Breast epithelium (tissue), 4 donors: ENCODE data around the gene PLA2G12A. TPM values are rescaled to one million over a fixed set of nuclear protein-coding genes. Genes with fewer than 3 reads are reported as not detected.

Source experiments
- DNase-seq, 2 donors: peaks; one replicate each; pipeline ENCODE4 v3.0.0-alpha.2; 2019; ENCODE audit warnings: low spot score in 2 of 2
- H3K27ac ChIP-seq, 2 donors: fragments of 200-600 bp; sonication (generic) in 1 of 2; one replicate each; pipeline ENCODE4 v1.5.1; 2016 to 2019; ENCODE audit warnings: mild to moderate bottlenecking in 1 of 2
- H3K27me3 ChIP-seq, 2 donors: fragments of 200-600 bp; sonication (generic) in 1 of 2; one replicate each; pipeline versions ENCODE4 v1.5.1 to v1.6.0; 2017 to 2019; ENCODE audit warnings: control low read depth in 1 of 2, mild to moderate bottlenecking in 1 of 2
- H3K36me3 ChIP-seq: fragments of 200-600 bp; one replicate; pipeline ENCODE4 v1.5.1; 2019
- H3K4me1 ChIP-seq, 2 donors: fragments of 200-600 bp; sonication (generic); one replicate each; pipeline ENCODE4 v1.5.1; 2016 to 2019; ENCODE audit warnings: control low read depth in 1 of 2
- H3K4me3 ChIP-seq, 3 donors: fragments of 200-600 bp; sonication (generic); 1 replicate in 2 of 3; 2 replicates in 1 of 3; pipeline ENCODE4 v1.5.1; 2016 to 2019; ENCODE audit warnings: mild to moderate bottlenecking in 3 of 3, moderate library complexity in 2 of 3
- H3K9me3 ChIP-seq, 2 donors: fragments of 200-600 bp; sonication (generic) in 1 of 2; one replicate each; pipeline ENCODE4 v1.5.1; 2016 to 2019; ENCODE audit warnings: control low read depth in 1 of 2
- POLR2A ChIP-seq: fragments of 450-650 bp; IDR thresholded peaks from one replicate; pipeline ENCODE4 v1.6.1; 2016; ENCODE audit warnings: antibody characterized with exemption, mild to moderate bottlenecking, moderate library complexity
- POLR2AphosphoS5 ChIP-seq, 3 donors: sonication (generic); formaldehyde crosslinking; IDR thresholded peaks; one replicate each; pipeline ENCODE4 v1.6.1; 2017; ENCODE audit warnings: antibody characterized with exemption in 3 of 3
- intact Hi-C: fragments of 100-400 bp; cut with DNase I; formaldehyde crosslinking; loops from one replicate; pipeline ENCODE4 v1.15.1; 2023; ENCODE audit warnings: low total_unique reads
- total RNA-seq, 3 donors: library from RNA; depleted of rRNA; stranded (reverse); fragments of >200 nt; gene quantifications; one replicate each; pipeline ENCODE4 v1.1.0, GENCODE V29; 2016
- TF ChIP-seq, protein P1 (sequence below), 3 donors: fragments of 450-650 bp; IDR thresholded peaks; one replicate each; pipeline ENCODE4 v1.5.1; 2016 to 2017; ENCODE audit warnings: antibody characterized with exemption in 3 of 3, mild to moderate bottlenecking in 3 of 3, moderate library complexity in 3 of 3

PLA2G12A gene
- total RNA-seq, 3 donors from 2014 or later = 23.3 to 24.6 (median 23.7) TPM

DNA sequence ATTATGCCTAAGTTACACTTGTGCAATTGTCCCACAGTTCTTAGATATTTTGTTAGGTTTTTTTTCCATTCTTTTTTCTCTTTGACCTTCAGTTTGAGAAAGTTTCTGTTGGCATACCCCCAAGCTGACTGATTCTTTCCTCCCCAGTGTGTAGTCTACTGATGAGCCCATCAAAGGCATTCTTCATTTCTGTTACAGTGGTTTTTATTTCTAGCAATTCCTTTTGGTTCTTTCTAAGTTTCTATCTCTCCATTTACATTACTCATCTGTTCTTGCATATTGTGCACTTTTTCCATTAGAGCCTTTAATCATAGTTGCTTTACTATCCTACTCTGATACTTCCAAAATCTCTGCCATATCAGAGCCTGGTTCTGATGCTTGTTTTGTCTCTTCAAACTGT lies 58.5 kb downstream of the PLA2G12A start:
- DNase-seq = no peak
- TF ChIP-seq, protein P1, sequence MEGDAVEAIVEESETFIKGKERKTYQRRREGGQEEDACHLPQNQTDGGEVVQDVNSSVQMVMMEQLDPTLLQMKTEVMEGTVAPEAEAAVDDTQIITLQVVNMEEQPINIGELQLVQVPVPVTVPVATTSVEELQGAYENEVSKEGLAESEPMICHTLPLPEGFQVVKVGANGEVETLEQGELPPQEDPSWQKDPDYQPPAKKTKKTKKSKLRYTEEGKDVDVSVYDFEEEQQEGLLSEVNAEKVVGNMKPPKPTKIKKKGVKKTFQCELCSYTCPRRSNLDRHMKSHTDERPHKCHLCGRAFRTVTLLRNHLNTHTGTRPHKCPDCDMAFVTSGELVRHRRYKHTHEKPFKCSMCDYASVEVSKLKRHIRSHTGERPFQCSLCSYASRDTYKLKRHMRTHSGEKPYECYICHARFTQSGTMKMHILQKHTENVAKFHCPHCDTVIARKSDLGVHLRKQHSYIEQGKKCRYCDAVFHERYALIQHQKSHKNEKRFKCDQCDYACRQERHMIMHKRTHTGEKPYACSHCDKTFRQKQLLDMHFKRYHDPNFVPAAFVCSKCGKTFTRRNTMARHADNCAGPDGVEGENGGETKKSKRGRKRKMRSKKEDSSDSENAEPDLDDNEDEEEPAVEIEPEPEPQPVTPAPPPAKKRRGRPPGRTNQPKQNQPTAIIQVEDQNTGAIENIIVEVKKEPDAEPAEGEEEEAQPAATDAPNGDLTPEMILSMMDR (IDR thresholded peaks at IDR 0.05) = no peak
- TF ChIP-seq POLR2A (no peak), POLR2AphosphoS5 (IDR thresholded peaks at IDR 0.05) (no peak)
- H3K9me3 ChIP-seq = no peaks in the 10 kb centered on the region
- no peaks in the 10 kb centered on the region for H3K36me3 ChIP-seq
- H3K27me3 ChIP-seq = no peaks in the 10 kb centered on the region
- no peak overlapping the region for H3K4me3 ChIP-seq
- H3K27ac ChIP-seq = no peak overlapping the region
- intact Hi-C loops = no loop called here
- no peaks in the 10 kb centered on the region for H3K4me1 ChIP-seq

DNA sequence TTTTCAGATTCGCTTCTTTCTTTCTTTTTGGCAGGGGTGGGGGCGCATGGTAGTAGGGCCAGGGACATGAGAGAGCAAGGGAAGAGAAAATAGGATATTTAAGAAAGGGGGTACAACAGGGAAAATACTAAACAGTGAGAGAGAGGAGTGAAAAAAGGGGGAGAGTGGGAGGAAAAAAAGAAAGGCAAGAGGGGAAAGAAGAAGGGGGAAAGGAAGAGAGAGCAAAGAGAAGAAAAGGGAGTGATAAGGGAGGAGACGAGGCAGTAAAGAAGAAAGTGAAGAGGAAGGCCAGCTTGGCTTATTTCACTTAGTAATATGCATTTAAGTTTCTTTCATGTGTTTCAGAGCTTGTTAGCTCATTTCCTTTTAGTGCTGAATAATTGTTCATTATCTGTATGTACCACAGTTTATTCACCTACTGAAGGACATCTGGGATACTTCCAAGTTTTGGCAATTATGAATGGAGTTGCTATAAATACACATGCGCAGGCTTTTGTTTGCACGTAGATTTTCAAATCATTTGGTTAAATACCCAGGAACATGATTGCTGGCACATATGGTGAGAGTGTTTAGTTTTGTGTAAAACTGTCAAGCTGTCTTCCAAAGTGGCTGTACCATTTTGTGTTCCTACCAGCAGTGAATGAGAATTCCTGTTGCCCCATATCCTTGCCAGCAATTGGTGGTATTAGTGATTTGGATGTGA lies 63.9 kb downstream of the PLA2G12A start:
- no peaks in the 10 kb centered on the region for H3K27me3 ChIP-seq

DNA sequence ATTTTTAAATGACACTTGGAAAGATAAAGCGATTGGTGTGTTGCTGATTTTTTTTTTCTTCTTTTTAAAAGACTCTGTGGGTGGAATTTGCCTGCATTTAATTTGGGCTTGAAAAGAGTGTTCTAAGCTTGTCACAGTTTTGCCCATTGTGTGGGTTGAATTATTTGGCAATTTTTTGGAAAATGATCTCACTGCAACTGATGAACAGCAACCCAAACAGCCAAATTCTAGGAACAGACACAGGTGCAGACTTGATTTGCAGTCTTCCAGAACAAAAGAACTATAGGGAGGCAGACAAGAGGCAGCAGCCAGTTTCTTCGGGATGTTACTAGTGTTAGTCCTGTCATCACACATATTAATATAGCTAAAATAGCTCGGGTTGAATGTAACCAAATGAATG lies 67.1 kb downstream of the PLA2G12A start:
- DNase-seq = no peak
- Histone ChIP-seq H3K9me3 (no peaks in the 10 kb centered on the region), H3K4me1 (no peaks in the 10 kb centered on the region), H3K27ac (no peak overlapping the region), H3K4me3 (no peak overlapping the region), H3K36me3 (no peaks in the 10 kb centered on the region), H3K27me3 (no peaks in the 10 kb centered on the region)
- intact Hi-C loops = no loop called here
- TF ChIP-seq, protein P1 (IDR thresholded peaks at IDR 0.05) = no peak
- TF ChIP-seq POLR2AphosphoS5 (IDR thresholded peaks at IDR 0.05) (no peak), POLR2A (no peak)

More for the DNA sequence above, 63.9 kb downstream of the PLA2G12A start:
- no peaks in the 10 kb centered on the region for H3K36me3 ChIP-seq
- no peak overlapping the region for H3K27ac ChIP-seq
- intact Hi-C loops = no loop called here
- no peak for DNase-seq
- no peaks in the 10 kb centered on the region for H3K4me1 ChIP-seq
- TF ChIP-seq, protein P1 (IDR thresholded peaks at IDR 0.05) = no peak
- TF ChIP-seq POLR2AphosphoS5 (IDR thresholded peaks at IDR 0.05) (no peak), POLR2A (no peak)
- no peak overlapping the region for H3K4me3 ChIP-seq
- no peaks in the 10 kb centered on the region for H3K9me3 ChIP-seq

DNA sequence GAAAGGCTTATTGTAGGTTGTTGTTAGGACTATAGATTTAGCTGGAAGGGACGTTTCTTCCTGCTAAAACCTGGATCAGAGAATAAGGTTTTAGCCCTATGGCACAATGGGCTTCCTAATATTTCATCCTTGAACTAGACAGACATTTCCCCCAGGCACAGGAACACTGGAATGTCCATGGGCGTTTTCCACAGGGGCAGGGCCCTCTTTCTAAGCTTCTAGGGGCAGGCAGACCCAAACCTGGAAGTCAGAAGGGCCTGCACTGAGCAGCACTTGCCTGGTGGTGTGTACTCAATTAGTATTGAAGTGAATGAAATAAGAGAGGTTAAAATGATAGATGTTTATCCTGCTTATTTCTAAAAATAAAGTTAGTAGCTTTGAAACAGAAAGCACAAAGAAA lies 67.8 kb downstream of the PLA2G12A start:
- H3K36me3 ChIP-seq = no peaks in the 10 kb centered on the region
- no peak overlapping the region for H3K27ac ChIP-seq
- TF ChIP-seq POLR2A (no peak), POLR2AphosphoS5 (IDR thresholded peaks at IDR 0.05) (no peak)
- TF ChIP-seq, protein P1 (IDR thresholded peaks at IDR 0.05) = no peak
- intact Hi-C loops = no loop called here
- H3K27me3 ChIP-seq = no peaks in the 10 kb centered on the region
- DNase-seq = no peak
- H3K4me1 ChIP-seq = no peaks in the 10 kb centered on the region
- no peak overlapping the region for H3K4me3 ChIP-seq
- H3K9me3 ChIP-seq = no peaks in the 10 kb centered on the region

Other genes with a start within 250 kb of the PLA2G12A start
- 10 to 100 TPM; 16.4 to 29.4 (median 26.5) TPM for gene MCUB, start 169.8 kb downstream of the PLA2G12A start, total RNA-seq
- gene CASP6, start 26.6 kb downstream of the PLA2G12A start, total RNA-seq = 10 to 100 TPM; 18.6 to 39.1 (median 24.9) TPM
- 10 to 100 TPM; 15.8 to 56.5 (median 32.1) TPM for gene CFI, start 71.9 kb upstream of the PLA2G12A start, total RNA-seq
- gene GAR1, start 85.7 kb upstream of the PLA2G12A start, total RNA-seq = 1 to 10 TPM; 6.1 to 7.9 (median 7.9) TPM
- under 1 TPM in 2 of 3 donors, not detected in 1; 0.66 to 0.73 TPM for gene RRH, start 97.9 kb upstream of the PLA2G12A start, total RNA-seq
- under 1 TPM; 0.16 to 0.66 (median 0.59) TPM for gene LRIT3, start 118.0 kb upstream of the PLA2G12A start, total RNA-seq
- gene EGF, start 182.8 kb upstream of the PLA2G12A start, total RNA-seq = 10 to 100 TPM in 2 of 3 donors, not detected in 1; 12.5 to 15.5 TPM